B cell (primary cell): ENCODE measurements around the gene CCDC85C.

Source experiments
- CTCF ChIP-seq: fragments of 200-600 bp; IDR thresholded peaks from one replicate; pipeline ENCODE4 v1.8.0; 2022; ENCODE audit warnings: antibody characterized with exemption, mild to moderate bottlenecking
- EZH2 ChIP-seq: IDR thresholded peaks from 2 replicates; pipeline ENCODE4 v1.6.1; 2012; ENCODE audit warnings: borderline replicate concordance, low read depth, mild to moderate bottlenecking, moderate library complexity, low read length; ENCODE audit not compliant: insufficient read depth, poor library complexity, severe bottlenecking

GRCh38 chr14:99535908-99536778 is 67.9 kb downstream of the CCDC85C start:
- TF ChIP-seq CTCF (no peak), EZH2 (no peak)
